HG03135 (cell line): Measurements from ENCODE around the gene WDR36.

ENCODE experiments used
- ATAC-seq: cut with Tn5 transposase; IDR thresholded peaks from one replicate; pipeline ENCODE4 v1.9.1; 2021; ENCODE audit warnings: mild to moderate bottlenecking, moderate library complexity; ENCODE audit not compliant: unreplicated experiment

The WDR36 gene

GRCh38 chr5:111092062-111092853 is at the start of gene WDR36:
Gene WDR36, plus strand, starts transcription at chr5:111092348. Its CDS starts 109 bp downstream, at chr5:111092457.
- ATAC-seq: peak; percentile 95

- no peak for ATAC-seq
Observed at GRCh38 chr5:111043712-111044506, 48.2 kb upstream of the WDR36 start.

GRCh38 chr5:111058064-111058463 is 34.1 kb upstream of the WDR36 start:
- ATAC-seq: no peak

- ATAC-seq: no peak
Observed at GRCh38 chr5:111060169-111060568, 32.0 kb upstream of the WDR36 start.

GRCh38 chr5:111061618-111062017 is 30.5 kb upstream of the WDR36 start:
- ATAC-seq: no peak

DNA sequence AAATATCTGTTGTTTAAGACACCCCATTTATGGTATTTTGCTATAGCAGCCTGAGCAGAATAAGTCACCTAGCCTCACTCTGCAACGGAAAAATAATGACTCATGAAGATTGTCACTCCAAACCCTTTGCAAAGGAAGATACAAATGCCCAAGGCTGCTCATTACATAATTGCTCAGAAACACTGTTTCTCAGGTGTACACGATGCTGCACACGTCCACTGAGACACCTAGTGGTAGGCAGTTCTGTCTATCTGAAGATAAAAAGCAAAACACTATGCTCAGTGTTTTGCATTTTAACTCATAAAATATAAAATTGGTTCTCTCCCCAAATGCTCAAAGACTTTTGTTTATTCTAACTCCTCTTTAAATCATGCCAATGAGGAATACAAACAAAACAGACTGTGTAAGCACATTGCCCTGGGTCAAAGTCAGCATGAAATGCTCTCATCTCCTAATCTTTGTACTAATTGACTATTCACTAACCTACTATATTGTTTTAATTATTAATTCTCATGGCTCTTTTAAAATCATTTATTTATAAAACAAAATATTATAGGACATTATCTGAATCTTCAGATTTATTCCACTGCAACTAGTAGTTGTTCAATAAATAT is 28.3 kb upstream of the WDR36 start:
- no peak for ATAC-seq

- ATAC-seq: no peak
Observed at GRCh38 chr5:111066261-111066938, 25.7 kb upstream of the WDR36 start.

- no peak for ATAC-seq
Observed at GRCh38 chr5:111068213-111068612, 23.9 kb upstream of the WDR36 start.

- ATAC-seq: no peak
Observed at GRCh38 chr5:111069839-111070238, 22.3 kb upstream of the WDR36 start.

DNA sequence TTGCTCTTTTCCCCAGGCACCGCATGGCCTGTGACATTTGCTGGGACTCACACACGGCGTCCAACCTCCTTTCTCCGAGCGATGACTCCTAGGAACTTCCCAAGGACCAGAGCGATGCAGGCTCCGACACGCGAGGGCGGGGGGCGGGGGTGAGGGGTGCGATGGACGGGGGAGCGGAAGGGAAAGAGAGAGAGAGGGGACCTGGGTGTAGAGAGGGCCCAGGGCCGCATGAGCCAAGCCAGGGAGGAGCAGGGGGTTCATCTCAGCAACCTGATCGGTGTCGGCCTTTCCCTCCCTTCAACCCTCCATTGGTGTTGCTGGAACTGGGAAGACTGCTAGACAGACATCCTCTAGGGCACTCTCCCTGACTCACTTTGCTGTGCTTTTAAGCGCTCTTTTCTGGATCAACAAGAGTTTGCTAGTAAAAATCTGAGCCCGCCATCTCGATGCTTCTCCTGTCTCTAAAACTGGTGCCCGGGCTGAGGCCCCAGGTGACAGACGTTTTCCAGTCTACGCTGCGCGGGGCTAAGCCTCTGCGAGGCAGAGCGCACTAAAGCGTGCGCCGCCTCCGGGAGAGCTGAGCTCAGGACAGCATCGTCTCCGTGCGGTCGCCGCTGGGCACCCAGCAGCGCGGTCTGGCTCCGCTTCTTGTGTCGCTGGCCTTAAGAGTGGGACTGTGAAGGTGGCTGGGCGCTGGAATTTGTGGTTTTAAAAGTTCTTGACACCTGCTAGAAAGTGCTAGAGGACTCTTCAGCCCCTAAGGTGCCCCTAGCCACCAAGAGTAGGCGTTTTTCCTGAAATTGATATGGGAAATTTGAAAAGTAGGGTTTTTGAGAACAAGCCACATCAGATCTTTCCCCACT is 21.6 kb upstream of the WDR36 start:
- peak; percentile 50 for ATAC-seq

DNA sequence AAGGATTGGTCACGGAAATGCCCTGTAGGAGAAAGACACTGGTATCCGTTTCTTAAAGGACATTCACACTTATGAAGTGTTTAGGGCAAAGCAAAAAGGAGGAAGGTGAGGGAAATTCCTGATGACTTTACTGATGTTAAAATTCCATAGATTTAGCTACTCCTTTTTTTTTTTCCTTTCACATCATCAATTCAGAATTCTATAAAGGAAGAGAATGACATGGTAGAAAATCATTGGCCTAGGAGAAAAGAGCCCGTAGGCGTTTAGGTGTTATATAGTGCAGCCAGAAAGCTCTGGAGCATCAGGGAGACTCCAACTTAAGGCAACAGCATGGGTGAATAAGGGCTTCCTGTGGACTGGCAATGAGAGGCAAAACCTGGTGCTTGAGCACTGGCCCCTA is 20.7 kb upstream of the WDR36 start, which contains the start of gene TSLP:
TSS of gene TSLP (plus strand) at position 301 of the 400 bp plus-strand sequence. CDS start 178 bp downstream, outside the sequence.
- ATAC-seq: no peak

DNA sequence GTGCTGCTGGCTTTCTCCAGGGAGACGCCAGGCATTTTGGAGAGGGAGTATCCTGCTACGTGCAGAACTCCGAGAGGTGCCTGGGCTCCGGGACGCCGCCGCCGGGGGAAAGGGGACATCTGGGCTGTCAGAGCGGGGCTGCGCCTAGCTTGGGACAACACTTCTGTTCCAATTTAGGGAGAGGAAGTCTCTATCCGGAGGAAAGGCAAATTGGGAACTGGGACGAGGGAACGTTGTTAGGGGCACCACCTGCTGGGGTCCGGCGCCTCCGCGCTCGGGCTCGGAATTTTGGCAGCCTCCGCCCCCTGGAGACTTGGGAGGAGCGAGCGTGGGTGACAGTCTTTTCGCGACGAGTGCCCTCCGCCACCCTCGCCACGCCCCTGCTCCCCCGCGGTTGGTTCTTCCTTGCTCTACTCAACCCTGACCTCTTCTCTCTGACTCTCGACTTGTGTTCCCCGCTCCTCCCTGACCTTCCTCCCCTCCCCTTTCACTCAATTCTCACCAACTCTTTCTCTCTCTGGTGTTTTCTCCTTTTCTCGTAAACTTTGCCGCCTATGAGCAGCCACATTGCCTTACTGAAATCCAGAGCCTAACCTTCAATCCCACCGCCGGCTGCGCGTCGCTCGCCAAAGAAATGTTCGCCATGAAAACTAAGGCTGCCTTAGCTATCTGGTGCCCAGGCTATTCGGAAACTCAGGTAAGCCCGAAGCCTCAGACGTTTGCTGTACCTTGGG is 19.0 kb upstream of the WDR36 start:
- peak; percentile 60 for ATAC-seq

DNA sequence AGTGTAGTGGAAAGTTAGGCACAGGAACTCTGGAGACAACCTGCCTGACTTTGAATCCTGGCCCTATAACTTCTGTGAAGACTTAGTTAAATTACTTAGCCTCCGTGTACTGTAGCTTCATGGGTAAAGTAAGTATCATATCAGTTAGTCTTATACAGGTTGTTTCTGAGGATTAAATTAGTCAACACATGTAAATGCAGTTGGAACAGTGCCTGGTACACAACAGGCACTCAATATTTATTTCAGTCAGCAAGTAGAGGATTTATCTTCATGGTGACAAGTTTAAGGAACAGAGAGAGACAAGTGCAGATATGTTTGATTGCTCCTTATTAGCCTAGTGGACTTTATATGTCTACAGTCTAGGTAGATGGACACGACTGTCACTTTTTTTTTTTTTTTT is 17.9 kb upstream of the WDR36 start:
- ATAC-seq: no peak

GRCh38 chr5:111075520-111075919 is 16.6 kb upstream of the WDR36 start:
- no peak for ATAC-seq

- no peak for ATAC-seq
Observed at GRCh38 chr5:111076091-111076490, 16.1 kb upstream of the WDR36 start.

DNA sequence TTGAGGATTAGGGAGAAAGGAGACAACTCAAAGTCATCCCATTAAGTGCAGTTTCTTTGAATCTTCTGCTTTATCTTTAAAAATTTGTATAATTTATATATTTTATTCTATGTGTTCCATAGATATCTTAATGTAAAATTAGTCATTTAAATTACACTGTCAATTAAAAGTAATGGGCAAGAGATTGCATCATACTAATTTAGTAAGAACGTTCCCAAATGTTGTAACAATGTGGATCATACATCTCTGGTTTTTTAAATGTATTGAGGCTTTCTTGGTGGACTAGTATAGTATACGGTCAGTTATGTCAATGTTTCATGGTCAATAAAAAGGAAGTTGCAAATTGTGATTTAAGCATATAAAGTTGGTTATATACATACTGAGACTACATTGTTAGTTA is 14.5 kb upstream of the WDR36 start:
- ATAC-seq: no peak

GRCh38 chr5:111079846-111080245 is 12.3 kb upstream of the WDR36 start:
- no peak for ATAC-seq

- ATAC-seq: no peak
Observed at GRCh38 chr5:111083323-111083722, 8.8 kb upstream of the WDR36 start.

- no peak for ATAC-seq
Observed at GRCh38 chr5:111095982-111096381, 3.8 kb downstream of the WDR36 start.
